HG02623 (cell line): Measurements from ENCODE around the gene TIMM23.
"Not testable (repeated sequence)": the region's sequence is repeated elsewhere in the genome, so short reads cannot be mapped to it uniquely, and the experiment has no call there.

Experiments used
- ATAC-seq: cut with Tn5 transposase; IDR thresholded peaks from one replicate; pipeline ENCODE4 v1.9.1; 2021; ENCODE audit warnings: moderate library complexity; ENCODE audit not compliant: unreplicated experiment

TIMM23 gene, protein sequence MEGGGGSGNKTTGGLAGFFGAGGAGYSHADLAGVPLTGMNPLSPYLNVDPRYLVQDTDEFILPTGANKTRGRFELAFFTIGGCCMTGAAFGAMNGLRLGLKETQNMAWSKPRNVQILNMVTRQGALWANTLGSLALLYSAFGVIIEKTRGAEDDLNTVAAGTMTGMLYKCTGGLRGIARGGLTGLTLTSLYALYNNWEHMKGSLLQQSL

DNA sequence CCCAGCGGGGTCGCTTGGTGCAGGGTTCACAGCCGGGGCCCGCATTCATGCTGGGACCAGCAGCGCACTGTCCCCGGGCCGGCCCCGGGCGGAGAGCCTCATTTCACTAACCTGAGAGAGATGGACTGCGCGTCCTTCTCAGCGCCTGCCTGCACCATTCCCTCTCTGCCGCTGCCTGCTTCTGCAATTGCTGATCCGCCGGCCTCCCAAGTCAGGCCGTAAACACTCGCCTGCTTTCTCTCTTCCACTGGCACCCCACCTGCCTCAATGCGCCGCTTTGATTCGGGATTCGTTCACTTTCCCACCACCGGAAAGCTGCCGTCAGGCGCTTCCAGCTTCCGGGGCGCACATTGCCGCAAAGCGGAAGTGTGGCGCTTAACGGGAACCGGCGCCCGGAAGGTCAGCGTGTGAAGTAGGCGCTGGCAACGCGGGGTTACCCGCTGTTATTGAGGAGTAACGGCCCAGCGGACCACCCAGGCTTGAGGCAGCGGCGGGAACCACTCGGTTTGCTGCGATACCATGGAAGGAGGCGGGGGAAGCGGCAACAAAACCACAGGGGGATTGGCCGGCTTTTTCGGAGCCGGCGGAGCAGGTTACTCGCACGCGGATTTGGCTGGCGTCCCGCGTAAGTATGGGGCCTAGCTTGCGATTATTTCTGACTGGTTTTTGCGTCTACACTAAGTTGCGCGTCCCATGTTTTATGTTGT lies at the start of gene TIMM23:
TIMM23 (plus strand) TSS at position 384 of the 707 bp plus-strand sequence; CDS start at position 520, 136 bp downstream.
- ATAC-seq = peak; percentile 61

DNA sequence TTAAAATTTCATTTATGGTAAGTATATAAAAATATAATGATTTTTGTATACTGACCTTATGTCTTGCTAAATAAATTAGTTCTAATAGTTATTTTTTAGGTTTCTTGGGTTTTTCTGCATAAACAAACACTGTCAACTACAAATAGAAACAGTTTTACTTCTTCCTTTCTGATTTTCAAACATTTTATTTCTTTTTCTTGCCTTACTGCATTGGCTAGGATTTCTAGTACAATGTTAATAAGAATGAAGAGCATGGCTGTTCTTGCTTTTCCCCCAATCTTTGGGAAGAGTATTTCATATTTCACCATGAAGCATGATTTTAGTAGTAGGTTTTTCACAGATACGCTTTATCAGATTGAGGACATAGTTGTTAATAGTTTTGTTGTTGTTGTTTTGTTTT lies 45.5 kb upstream of the TIMM23 start:
- ATAC-seq = not testable (repeated sequence)

DNA sequence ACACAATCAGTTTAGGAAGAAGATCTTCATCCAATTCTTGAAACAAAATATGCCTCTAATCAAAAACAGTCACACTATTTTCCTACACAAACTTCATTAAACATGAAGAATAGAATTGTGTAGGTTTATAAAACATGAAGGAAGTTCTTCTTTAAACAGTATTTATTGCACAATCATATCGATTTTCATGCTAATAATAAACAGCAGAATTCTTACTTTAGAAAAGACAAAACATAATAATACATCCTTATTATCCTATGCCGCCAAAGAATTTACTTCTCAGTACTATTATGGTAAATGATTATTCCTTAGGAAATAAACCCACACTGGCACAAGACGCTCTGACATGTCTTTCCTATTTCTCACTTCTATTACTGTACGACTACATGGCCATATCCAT lies 41.0 kb upstream of the TIMM23 start:
- ATAC-seq = not testable (repeated sequence)

DNA sequence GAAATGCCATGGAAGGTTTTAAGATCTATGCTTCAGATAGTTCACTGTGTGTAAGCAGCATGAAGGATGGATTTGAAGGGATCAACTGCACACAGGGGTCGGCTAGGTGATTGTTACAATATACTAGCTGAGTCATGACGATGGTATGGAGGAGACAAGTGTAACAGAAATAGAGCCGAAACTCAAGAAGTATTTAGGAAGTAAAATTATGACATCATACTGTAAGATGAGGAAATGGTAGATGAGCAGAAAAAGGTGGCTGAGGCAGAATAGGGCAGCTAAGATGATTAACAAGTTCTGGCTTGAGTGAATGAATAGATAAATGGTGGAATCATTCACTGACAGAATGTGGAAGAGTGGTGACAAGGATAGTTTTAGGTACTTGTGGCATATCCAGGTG lies 37.5 kb upstream of the TIMM23 start:
- ATAC-seq = not testable (repeated sequence)

DNA sequence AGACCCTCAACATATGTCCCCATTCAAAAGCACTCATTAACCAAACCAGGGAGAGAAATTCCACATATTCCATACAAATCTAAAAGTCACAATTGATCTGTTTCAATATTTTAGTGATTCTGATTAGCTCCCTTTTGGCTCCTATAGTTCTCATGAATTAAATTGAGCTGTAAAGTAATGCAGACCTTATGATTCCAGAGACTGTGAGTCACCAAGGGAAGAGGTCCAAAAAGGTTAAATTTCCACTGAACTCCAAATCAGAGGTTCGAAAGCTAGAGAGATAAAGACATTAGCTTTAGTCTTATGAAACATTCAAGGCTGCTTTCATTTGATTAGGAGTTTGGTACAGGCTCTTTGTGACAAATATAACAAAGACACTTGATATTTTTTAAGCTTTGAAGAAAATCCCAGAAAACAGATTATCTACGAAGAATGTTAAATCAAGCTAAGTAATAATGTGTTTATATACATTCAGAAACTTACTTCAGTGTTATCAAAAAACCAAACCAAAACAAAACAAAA lies 33.1 kb upstream of the TIMM23 start:
- ATAC-seq = not testable (repeated sequence)

DNA sequence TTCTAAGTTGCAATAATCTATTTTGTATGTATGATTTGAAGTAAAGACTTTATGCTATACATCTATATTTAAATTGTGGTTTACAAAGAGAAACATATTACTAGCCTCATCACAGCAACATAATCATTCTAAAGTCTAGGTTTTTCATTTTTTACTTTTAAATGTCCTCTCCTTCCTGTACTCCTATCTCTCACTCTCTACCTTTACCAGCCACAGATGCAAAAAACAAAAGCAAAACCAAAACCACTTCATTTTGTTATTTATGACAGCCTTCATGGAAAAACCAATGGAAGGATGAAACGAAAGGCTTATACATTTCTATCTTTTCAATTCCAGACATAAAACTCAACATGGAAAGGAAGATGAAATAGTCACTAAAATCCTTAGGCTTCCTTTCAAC lies 31.1 kb upstream of the TIMM23 start:
- ATAC-seq = not testable (repeated sequence)

DNA sequence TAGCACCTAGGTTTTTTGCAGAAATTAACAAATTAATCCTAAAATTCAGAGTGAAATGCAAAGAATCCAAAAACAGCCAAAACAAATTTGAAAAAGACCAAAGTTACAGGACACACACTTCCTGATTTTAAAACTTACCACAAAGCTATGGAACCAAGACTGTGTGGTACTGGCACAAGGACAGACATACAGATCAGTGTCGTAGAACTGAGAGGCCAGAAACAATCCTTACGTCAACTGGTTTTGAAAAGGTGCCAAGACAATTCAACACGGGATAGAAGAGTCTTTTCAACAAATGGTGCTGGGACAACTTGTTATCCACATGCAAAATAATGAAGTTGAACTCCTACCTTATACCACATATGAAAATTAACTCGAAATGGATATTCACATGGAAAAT lies 26.8 kb upstream of the TIMM23 start:
- ATAC-seq = not testable (repeated sequence)

DNA sequence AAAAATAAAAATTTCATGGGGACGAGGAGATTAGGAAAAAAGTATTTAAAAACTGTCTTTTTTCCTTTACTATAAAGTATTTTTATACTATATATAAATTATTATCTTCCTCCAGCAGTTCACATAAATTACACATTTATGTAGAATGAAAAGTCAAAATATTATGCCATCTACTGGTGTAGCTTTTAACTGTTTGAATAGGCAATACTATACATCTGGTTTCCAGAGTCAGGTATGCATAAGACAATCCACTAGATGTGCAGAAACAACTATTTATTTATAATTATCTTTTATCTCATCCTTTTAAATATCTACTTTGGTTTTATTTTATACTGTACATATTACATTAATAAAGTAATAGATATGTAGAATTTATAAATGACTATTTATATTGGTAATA lies 24.9 kb upstream of the TIMM23 start:
- ATAC-seq = not testable (repeated sequence)

DNA sequence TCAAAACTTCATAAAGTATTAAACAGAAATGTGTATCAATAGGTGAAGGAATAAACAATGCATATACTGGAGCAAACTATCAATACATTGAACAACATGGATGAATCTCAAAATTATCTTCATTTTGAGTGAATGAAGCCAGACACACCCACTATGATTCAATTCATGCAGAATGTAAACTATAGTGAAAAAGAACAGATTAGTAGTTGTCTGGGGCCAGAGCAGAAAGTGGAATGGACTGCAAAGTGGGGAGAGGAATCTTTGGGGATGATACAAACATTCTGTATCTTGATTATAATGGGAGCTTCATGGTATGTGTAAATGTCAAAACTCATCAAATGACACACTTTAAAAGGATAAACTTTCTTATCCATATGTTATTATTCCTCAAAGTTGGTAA lies 23.5 kb upstream of the TIMM23 start:
- ATAC-seq = not testable (repeated sequence)

DNA sequence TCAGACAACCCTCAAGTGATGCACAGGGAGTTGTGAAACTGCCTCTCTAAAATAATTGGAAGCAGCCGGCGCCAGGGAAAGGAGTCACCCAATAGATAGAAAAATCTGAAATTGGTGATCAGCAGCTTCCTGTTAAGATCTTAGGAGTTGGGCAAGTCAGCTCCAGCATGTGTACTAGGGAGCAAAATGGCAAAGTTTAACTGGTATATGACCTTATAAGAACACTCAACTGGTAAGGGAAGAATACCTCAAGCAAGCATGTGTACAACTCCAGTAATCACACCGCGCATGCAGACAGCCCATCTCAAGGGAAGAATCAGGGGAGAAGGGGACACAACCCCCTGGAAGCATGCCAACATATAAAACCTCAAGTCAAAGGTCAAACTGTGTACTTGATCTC lies 17.9 kb upstream of the TIMM23 start:
- not testable (repeated sequence) for ATAC-seq

DNA sequence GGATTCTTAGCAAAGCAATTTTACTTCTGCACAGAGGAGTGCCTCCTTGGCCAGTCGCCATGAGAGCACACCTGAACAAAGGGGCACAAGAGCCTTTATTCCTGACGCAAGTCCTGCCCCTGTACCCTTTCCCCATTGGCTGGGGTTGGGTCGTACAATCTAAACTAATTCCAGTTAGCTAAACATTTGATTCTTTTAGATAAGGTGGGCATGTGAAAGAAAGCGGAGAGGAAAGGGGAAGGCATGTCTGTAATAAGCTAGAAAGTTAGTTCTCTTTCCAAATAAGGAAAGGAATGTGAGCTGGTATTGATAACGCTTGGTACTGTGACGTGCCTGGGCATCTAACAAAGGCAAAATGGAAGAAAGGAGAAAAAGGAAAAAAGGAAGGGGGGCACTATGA lies 15.7 kb upstream of the TIMM23 start:
- not testable (repeated sequence) for ATAC-seq

DNA sequence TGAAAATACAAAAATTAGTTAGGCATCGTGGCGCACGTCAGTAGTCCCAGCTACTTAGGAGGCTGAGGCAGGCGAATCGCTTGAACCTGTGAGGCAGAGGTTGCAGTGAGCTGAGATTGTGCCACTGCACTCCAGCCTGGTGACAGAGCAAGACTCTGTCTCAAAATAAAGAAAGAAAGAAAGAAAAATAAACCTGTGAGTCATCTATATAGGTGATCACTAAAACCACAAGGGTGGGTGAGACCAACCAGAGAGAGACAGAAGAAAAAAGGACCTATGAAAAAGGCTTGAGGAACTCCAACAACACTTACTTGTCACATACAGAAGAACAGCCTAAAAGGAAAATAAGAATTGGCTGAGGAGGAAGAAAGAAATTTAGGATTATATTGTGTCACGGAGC lies 14.4 kb upstream of the TIMM23 start:
- not testable (repeated sequence) for ATAC-seq

DNA sequence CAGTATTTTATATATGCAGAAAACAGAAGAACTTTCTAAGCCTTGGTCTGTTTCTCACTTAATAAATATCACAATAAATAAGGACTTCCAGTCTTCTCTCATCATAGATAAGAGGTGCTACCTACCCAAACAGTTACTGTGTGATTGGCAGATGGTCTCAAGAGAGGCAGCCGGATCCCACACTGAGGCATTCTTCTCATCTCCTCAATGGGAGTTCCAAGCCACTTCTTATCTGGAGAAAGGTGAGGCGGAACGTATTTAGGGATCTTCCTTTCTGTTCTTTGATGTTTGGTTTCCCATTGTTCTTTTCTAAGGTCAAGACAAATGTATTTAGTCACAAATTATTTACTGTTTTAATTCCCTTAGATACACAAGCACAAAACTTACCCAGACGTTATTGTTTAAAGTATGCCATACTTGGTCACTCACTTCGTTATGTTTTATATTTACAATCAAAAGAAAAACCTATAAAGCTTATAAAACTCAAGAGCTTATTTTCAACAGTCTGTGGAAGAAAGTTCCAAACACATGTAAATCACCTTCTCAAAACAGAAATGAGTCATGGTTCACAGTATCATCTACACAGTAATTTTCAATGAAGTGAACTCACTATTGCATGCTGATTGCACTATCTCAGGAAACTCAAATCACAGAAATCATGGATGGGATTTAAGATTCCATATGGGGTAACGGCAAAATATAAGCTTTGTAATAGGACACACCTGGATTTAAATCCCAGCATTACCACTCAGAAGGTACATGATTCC lies 9.4 kb upstream of the TIMM23 start:
- ATAC-seq = not testable (repeated sequence)

DNA sequence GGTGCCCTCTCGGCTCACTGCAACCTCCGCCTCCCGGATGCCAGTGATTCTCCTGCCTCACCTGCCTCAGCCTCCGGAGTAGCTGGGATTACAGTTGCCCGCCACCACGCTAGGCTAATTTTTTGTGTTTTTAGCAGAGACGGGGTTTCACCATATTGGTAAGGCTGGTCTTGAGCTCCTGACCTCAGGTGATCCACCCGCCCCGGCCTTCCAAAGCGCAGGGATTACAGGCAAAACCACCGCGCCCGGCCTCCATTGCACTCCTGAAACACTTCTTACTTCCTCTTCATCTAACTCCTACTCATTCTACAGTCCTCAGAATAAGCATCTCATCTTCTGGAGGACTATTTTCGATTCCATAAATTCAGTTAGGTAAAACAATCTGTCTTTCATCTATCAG lies 1.3 kb upstream of the TIMM23 start:
- not testable (repeated sequence) for ATAC-seq

DNA sequence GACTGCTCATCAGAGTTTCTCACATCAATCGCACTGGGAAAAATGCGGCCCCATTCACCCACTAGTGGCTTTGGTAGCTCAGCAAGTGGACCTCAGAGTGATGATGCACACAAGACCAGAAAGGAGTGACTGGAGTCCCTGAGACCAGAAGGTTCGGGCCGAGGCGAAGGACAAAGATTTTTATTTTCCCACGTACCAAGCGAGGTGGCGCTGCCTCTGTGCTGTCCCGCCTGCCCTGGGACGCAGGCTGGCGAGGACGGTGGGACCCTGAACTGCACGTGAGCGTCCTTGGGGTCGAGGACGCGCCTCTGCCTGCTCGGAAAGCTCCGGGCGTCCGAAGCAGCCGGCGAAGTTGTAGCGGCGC lies 565 bp upstream of the TIMM23 start:
- peak; percentile 27 for ATAC-seq

DNA sequence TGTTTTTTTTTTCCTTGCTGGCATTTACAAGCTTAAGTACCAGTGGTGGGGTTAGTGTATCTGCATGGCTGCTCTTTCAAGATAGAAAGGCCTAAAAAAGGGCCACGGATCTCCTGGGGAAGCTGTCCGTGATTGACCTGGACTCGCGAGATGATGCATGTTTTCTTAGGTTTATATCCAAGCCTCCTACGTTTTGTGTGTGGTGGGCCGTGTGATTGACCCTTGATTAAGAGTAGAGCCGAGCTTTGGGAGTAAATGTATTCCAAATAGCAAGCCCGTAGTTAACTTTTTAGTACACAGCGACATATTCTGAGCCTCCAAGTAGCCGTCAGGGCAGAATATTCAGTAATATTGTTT lies 502 bp downstream of the TIMM23 start:
- peak; percentile 9 for ATAC-seq

DNA sequence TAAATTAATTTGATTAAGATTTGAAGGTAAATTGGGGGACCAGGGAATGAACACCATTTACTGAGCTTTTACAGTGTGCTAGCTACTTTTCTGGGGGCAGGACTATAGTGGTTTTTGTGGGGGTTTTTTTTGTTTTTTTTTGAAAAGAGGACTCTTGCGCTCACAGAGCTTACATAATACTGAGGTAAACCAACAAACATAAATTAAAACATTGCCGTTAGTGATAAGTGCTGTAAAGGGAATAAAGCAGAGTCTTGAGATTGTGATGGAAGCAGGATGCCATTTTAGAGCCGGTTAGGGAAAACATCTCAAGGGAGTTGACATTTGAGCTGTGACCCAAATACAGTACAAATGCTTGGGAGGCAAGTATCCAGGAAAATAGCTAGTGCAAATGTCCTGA lies 1.8 kb downstream of the TIMM23 start:
- ATAC-seq = not testable (repeated sequence)

DNA sequence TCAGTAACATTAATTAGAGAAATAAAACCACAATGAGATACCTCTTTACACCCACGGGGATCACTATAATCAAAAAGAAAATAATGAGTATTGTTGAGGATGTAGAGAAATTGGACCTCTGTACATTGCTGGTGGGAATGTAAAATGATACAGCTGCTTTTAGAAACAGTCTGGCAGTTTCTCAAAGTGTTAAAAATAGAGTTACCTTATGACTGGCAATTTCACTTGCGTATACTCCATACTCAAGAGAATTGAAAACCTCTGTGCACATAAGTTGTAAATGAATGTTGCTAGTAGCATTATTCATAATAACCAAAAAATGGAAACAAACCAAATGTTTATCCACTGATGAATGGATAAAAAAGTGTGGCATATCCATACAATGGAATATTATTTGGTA lies 6.3 kb downstream of the TIMM23 start:
- ATAC-seq = peak; percentile 65

DNA sequence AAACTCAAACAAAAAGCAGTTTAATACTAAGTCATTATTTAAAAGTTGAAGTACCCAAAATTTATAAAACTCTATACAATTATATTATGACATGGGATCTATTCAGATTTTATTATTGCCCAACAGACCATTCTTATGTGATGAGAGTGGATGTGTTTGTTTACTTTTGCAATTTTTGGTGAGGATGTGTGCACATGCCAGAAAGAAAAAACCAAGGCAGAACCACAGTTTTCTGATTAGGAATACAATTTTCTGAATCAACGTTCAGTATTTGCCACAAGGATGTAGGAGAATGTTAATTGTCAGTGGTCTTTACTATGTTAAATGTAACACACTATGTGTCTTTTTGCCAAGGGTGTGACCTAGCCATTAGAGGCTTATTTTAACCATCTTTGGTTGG lies 9.1 kb downstream of the TIMM23 start:
- not testable (repeated sequence) for ATAC-seq

DNA sequence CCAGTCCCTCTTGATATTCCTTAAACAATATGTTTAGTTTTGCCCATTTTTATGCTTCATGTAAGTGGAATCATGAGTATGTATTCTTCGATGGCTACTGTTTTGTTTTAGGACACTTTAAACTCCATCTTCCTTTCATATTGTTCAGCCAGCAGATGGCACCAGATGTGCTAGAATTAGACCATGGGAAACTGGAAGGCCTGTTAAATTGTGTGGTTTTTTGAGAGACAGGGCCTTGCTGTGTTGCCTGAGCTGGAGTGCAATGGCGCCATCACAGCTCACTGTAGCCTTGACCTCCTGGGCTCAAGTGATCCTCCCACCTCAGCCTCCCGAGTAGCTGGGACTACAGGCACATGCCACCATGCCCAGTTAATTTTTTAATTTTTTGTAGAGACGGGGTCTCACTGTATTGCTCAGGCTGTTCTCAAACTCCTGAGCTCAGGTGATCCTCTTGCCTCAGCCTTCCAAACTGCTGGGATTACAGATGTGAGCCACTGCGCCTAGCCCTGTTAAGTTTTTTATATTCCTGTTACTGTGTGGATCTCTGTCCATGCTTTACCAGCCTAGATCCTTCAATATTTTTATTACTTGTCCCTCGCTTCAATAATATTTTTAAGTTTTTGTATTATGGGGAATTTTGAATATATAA lies 11.4 kb downstream of the TIMM23 start:
- ATAC-seq = not testable (repeated sequence)

DNA sequence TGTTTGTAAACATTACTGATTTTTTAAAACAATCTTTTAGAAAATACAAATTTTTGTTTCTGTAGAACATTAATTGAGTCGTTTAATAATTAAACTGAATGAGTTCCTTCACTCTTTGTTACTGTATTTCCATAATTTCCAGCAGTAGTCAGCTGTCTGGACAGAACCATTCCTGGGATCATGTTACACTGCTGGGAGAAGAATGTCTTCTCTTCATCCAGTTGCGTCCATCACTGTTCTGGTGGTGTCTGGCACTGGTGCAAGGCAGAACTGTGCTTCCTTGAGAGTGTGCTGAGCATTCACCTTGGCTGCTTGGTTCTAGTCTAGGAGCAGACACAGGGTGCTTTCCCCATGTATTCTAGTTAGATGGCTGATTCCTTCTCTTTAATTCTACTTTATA lies 12.2 kb downstream of the TIMM23 start:
- ATAC-seq = not testable (repeated sequence)
